Activated T-cell treated with anti-CD3 and anti-CD28 coated beads for 48 hours (primary cell): ENCODE results near the gene ETFA.
A peak's percentile ranks its signal among the peaks of the same experiment; 100 is the strongest.

Experiments used
- DNase-seq: peaks from one replicate; pipeline ENCODE4 v3.0.0-alpha.2; 2020; ENCODE audit warnings: low read depth

ETFA gene

GRCh38 chr15:76193934-76194333 lies 117.3 kb downstream of the ETFA start:
- no peak for DNase-seq

GRCh38 chr15:76192715-76193114 lies 118.6 kb downstream of the ETFA start:
- DNase-seq: no peak

GRCh38 chr15:76191539-76192244 lies 119.6 kb downstream of the ETFA start:
- no peak for DNase-seq

GRCh38 chr15:76190751-76191538 lies 120.3 kb downstream of the ETFA start:
- peak; percentile 66 for DNase-seq

GRCh38 chr15:76190070-76190564 lies 121.2 kb downstream of the ETFA start:
- DNase-seq: no peak

- no peak for DNase-seq
Measured at GRCh38 chr15:76189106-76189505, 122.2 kb downstream of the ETFA start.

GRCh38 chr15:76187163-76187562 lies 124.1 kb downstream of the ETFA start:
- no peak for DNase-seq

GRCh38 chr15:76185716-76186115 lies 125.6 kb downstream of the ETFA start:
- no peak for DNase-seq

GRCh38 chr15:76184650-76185035 lies 126.6 kb downstream of the ETFA start:
- DNase-seq: no peak

- DNase-seq: no peak
Measured at GRCh38 chr15:76183930-76184649, 127.2 kb downstream of the ETFA start.

GRCh38 chr15:76181705-76182107 lies 129.6 kb downstream of the ETFA start:
- peak; percentile 16 for DNase-seq

GRCh38 chr15:76180321-76180720 lies 130.9 kb downstream of the ETFA start:
- no peak for DNase-seq

- DNase-seq: no peak
Measured at GRCh38 chr15:76179023-76179422, 132.2 kb downstream of the ETFA start.

- no peak for DNase-seq
Measured at GRCh38 chr15:76178296-76179000, 132.8 kb downstream of the ETFA start.

GRCh38 chr15:76177491-76178040 lies 133.7 kb downstream of the ETFA start:
- DNase-seq: no peak

- no peak for DNase-seq
Measured at GRCh38 chr15:76176487-76177085, 134.7 kb downstream of the ETFA start.

GRCh38 chr15:76176059-76176458 lies 135.2 kb downstream of the ETFA start:
- DNase-seq: no peak

- DNase-seq: no peak
Measured at GRCh38 chr15:76175442-76175841, 135.8 kb downstream of the ETFA start.

- no peak for DNase-seq
Measured at GRCh38 chr15:76174654-76175053, 136.6 kb downstream of the ETFA start.

GRCh38 chr15:76173317-76173834 lies 137.9 kb downstream of the ETFA start:
- no peak for DNase-seq

GRCh38 chr15:76172782-76173181 lies 138.5 kb downstream of the ETFA start:
- no peak for DNase-seq
